Skeletal muscle tissue (tissue), 4 donors: ENCODE data around the gene MBOAT2. TPM values are rescaled to one million over a fixed set of nuclear protein-coding genes. Genes with fewer than 3 reads are reported as not detected.
"Not testable (repeated sequence)": the region's sequence is repeated elsewhere in the genome, so short reads cannot be mapped to it uniquely, and the experiment has no call there.

Experiments
- H3K27ac ChIP-seq: one replicate; pipeline ENCODE4 v1.7.0; 2013; ENCODE audit warnings: mild to moderate bottlenecking, low read depth, low read length, inconsistent platforms
- H3K27me3 ChIP-seq, 3 donors: one replicate each; pipeline ENCODE4 v1.7.0; 2013; ENCODE audit warnings: low read length in 3 of 3; ENCODE audit not compliant: control insufficient read depth in 3 of 3, insufficient read depth in 3 of 3
- H3K36me3 ChIP-seq, 3 donors: one replicate each; pipeline ENCODE4 v1.7.0; 2013; ENCODE audit warnings: low read length in 3 of 3; ENCODE audit not compliant: control insufficient read depth in 3 of 3, insufficient read depth in 3 of 3
- H3K4me1 ChIP-seq, 3 donors: one replicate each; pipeline ENCODE4 v1.7.0; 2013; ENCODE audit warnings: low read length in 3 of 3, mild to moderate bottlenecking in 3 of 3; ENCODE audit not compliant: control insufficient read depth in 3 of 3, insufficient read depth in 3 of 3
- H3K4me3 ChIP-seq, 3 donors: one replicate each; pipeline ENCODE4 v1.7.0; 2013; ENCODE audit warnings: low read length in 3 of 3
- H3K9ac ChIP-seq, 3 donors: one replicate each; pipeline ENCODE4 v1.7.0; 2013; ENCODE audit warnings: low read length in 3 of 3, mild to moderate bottlenecking in 3 of 3, moderate library complexity in 2 of 3, low read depth in 1 of 3
- H3K9me3 ChIP-seq, 3 donors: one replicate each; pipeline ENCODE4 v1.7.0; 2013; ENCODE audit warnings: low read length in 3 of 3; ENCODE audit not compliant: control insufficient read depth in 3 of 3
- total RNA-seq: library from RNA; depleted of rRNA; stranded (reverse); fragments of >200 nt; gene quantifications from one replicate; pipeline ENCODE4 v1.2.3, GENCODE V29; 2014
- donor health status: Osteomylitis.

MBOAT2 gene
- total RNA-seq, 1 donor from 2014 or later, result 54.3 TPM

GRCh38 chr2:8915941-8916340, 87.5 kb downstream of the MBOAT2 start:
- no peaks in the 10 kb centered on the region for H3K36me3 ChIP-seq
- H3K27ac ChIP-seq, result no peak overlapping the region
- H3K4me3 ChIP-seq, result no peak overlapping the region
- H3K27me3 ChIP-seq, result no peaks in the 10 kb centered on the region
- no peaks in the 10 kb centered on the region for H3K9me3 ChIP-seq
- H3K9ac ChIP-seq, result no peak overlapping the region
- no peaks in the 10 kb centered on the region for H3K4me1 ChIP-seq

- not testable (repeated sequence) for H3K9ac ChIP-seq, H3K27ac ChIP-seq, H3K4me1 ChIP-seq, H3K27me3 ChIP-seq, H3K4me3 ChIP-seq, H3K9me3 ChIP-seq, H3K36me3 ChIP-seq
Observed at GRCh38 chr2:8913767-8914166, 89.7 kb downstream of the MBOAT2 start.

- Histone ChIP-seq H3K4me3 (no peak overlapping the region), H3K36me3 (no peaks in the 10 kb centered on the region), H3K27ac (no peak overlapping the region), H3K4me1 (no peaks in the 10 kb centered on the region), H3K27me3 (no peaks in the 10 kb centered on the region), H3K9me3 (peaks cover 0 to 5% (median 3%) of the 10 kb centered on the region in 3 donors), H3K9ac (no peak overlapping the region)
Observed at GRCh38 chr2:8907764-8908288, 95.7 kb downstream of the MBOAT2 start.

GRCh38 chr2:8903924-8904323, 99.6 kb downstream of the MBOAT2 start:
- not testable (repeated sequence) for H3K27me3 ChIP-seq, H3K27ac ChIP-seq, H3K36me3 ChIP-seq, H3K9me3 ChIP-seq, H3K9ac ChIP-seq, H3K4me1 ChIP-seq, H3K4me3 ChIP-seq

- H3K9ac ChIP-seq, H3K27ac ChIP-seq, H3K9me3 ChIP-seq, H3K27me3 ChIP-seq, H3K36me3 ChIP-seq, H3K4me3 ChIP-seq, H3K4me1 ChIP-seq: not testable (repeated sequence)
Observed at GRCh38 chr2:8902757-8903156, 100.7 kb downstream of the MBOAT2 start.

- not testable (repeated sequence) for H3K4me1 ChIP-seq, H3K27me3 ChIP-seq, H3K36me3 ChIP-seq, H3K9me3 ChIP-seq, H3K9ac ChIP-seq, H3K4me3 ChIP-seq, H3K27ac ChIP-seq
Observed at GRCh38 chr2:8897206-8897605, 106.3 kb downstream of the MBOAT2 start.

GRCh38 chr2:8896671-8897070, 106.8 kb downstream of the MBOAT2 start:
- not testable (repeated sequence) for H3K36me3 ChIP-seq, H3K27me3 ChIP-seq, H3K9ac ChIP-seq, H3K9me3 ChIP-seq, H3K4me1 ChIP-seq, H3K27ac ChIP-seq, H3K4me3 ChIP-seq

- H3K36me3 ChIP-seq, H3K4me1 ChIP-seq, H3K9ac ChIP-seq, H3K27me3 ChIP-seq, H3K4me3 ChIP-seq, H3K9me3 ChIP-seq, H3K27ac ChIP-seq: not testable (repeated sequence)
Observed at GRCh38 chr2:8895087-8895912, 108.2 kb downstream of the MBOAT2 start.

GRCh38 chr2:8893978-8894820, 109.3 kb downstream of the MBOAT2 start:
- no peaks in the 10 kb centered on the region for H3K36me3 ChIP-seq
- H3K4me3 ChIP-seq, result no peak overlapping the region
- no peak overlapping the region for H3K9ac ChIP-seq
- H3K4me1 ChIP-seq, result no peaks in the 10 kb centered on the region
- H3K27me3 ChIP-seq, result no peaks in the 10 kb centered on the region
- H3K9me3 ChIP-seq, result no peaks in the 10 kb centered on the region
- no peak overlapping the region for H3K27ac ChIP-seq

- Histone ChIP-seq H3K9ac (no peak overlapping the region), H3K36me3 (no peaks in the 10 kb centered on the region), H3K4me3 (no peak overlapping the region), H3K9me3 (no peaks in the 10 kb centered on the region), H3K27me3 (no peaks in the 10 kb centered on the region), H3K4me1 (no peaks in the 10 kb centered on the region), H3K27ac (no peak overlapping the region)
Observed at GRCh38 chr2:8893474-8893873, 110.0 kb downstream of the MBOAT2 start.
